RWPE1 (cell line): ENCODE results near the gene DAND5.

ENCODE experiments used
- CTCF ChIA-PET: fragments of 350-600 bp; sonication (Branson Sonifier 250); formaldehyde crosslinking; extraction: SDS; loops from one replicate; lab custom pipeline; 2021; lab: Yijun Ruan, JAX
- POLR2A ChIA-PET: fragments of 400-600 bp; formaldehyde crosslinking; extraction: SDS; loops from one replicate; lab custom pipeline; 2020; ENCODE audit warnings: antibody characterized with exemption; ENCODE audit not compliant: low non-redundant PET; lab: Yijun Ruan, JAX
- DNase-seq: peaks from one replicate; pipeline ENCODE4 v3.0.0; 2012; ENCODE audit warnings: low spot score
- H3K27ac ChIP-seq: fragments of 450-650 bp; 2 replicates; pipeline ENCODE4 v1.5.1; 2017
- TF ChIP-seq, protein P1 (sequence below): fragments of 450-650 bp; conservative IDR thresholded peaks from 2 replicates; pipeline ENCODE4 v1.5.1; 2017; ENCODE audit warnings: low read depth, mild to moderate bottlenecking

The DAND5 gene

DNA sequence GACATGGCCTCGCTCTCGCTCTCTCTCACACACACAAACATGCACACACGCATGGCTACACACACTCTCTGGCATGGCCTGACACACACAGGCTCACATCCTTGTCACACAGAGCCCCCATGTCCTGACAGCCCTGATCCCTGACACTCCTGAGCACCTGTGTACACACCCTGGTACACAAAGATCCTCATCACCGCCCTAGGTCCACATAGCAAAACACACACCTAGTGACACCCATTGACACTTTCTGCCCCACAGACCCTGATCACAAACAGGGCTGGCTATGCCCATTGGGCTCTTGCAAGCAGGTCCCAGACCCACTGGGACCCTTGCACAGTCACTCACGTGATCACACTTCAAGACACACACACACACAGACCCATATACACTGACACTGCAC is 21.9 kb downstream of the DAND5 start:
- TF ChIP-seq, protein P1, sequence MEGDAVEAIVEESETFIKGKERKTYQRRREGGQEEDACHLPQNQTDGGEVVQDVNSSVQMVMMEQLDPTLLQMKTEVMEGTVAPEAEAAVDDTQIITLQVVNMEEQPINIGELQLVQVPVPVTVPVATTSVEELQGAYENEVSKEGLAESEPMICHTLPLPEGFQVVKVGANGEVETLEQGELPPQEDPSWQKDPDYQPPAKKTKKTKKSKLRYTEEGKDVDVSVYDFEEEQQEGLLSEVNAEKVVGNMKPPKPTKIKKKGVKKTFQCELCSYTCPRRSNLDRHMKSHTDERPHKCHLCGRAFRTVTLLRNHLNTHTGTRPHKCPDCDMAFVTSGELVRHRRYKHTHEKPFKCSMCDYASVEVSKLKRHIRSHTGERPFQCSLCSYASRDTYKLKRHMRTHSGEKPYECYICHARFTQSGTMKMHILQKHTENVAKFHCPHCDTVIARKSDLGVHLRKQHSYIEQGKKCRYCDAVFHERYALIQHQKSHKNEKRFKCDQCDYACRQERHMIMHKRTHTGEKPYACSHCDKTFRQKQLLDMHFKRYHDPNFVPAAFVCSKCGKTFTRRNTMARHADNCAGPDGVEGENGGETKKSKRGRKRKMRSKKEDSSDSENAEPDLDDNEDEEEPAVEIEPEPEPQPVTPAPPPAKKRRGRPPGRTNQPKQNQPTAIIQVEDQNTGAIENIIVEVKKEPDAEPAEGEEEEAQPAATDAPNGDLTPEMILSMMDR, result no peak
- ChIA-PET CTCF (no interaction called here), POLR2A (no interaction called here)
- H3K27ac ChIP-seq, result peak overlapping the region; percentile 23
- no peak for DNase-seq

DNA sequence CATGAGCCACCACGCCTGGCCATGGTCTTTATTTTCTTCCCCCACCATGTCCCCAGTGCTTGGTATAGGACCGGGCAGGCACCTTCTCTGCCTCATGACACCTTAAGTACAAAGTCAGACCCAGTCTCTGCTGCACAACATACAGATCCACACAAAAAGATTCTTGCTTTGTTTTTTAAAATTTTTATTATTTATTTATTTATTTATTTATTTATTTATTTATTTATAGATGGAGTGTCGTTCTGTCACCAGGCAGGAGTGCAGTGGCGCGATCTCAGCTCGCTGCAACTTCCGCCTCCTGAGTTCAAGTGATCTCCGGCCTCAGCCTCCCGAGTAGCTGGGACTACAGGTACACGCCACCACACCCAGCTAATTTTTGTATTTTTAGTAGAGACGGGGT is 23.4 kb downstream of the DAND5 start:
- TF ChIP-seq, protein P1, result no peak
- ChIA-PET CTCF (interaction anchor here (0.6 kb wide), 2 partner anchors 16 to 71 kb away, joined by 4 to 5 read pairs; no protein-coding TSS in a partner anchor), POLR2A (no interaction called here)
- H3K27ac ChIP-seq, result peak overlapping the region; percentile 98
- DNase-seq, result no peak

DNA sequence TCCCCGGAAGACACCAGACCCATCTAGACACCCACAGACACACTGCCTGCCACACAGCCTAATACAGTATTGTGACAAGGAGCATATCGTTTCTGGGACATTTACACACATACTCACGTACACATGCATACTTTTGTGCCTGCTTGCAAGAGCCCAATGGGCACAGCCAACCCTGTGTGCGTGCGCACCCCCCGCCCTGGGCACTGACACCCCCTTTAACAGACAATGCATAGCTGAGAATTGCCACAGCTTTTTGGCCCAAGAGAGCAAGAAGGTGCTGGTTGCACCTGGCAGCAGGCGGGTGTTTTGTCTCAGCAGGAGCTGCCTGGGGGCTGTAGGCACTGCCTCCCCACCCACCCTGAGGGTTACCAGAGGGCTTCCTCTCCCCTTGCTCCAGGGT is 24.2 kb downstream of the DAND5 start:
- ChIA-PET POLR2A (no interaction called here), CTCF (no interaction called here)

DNA sequence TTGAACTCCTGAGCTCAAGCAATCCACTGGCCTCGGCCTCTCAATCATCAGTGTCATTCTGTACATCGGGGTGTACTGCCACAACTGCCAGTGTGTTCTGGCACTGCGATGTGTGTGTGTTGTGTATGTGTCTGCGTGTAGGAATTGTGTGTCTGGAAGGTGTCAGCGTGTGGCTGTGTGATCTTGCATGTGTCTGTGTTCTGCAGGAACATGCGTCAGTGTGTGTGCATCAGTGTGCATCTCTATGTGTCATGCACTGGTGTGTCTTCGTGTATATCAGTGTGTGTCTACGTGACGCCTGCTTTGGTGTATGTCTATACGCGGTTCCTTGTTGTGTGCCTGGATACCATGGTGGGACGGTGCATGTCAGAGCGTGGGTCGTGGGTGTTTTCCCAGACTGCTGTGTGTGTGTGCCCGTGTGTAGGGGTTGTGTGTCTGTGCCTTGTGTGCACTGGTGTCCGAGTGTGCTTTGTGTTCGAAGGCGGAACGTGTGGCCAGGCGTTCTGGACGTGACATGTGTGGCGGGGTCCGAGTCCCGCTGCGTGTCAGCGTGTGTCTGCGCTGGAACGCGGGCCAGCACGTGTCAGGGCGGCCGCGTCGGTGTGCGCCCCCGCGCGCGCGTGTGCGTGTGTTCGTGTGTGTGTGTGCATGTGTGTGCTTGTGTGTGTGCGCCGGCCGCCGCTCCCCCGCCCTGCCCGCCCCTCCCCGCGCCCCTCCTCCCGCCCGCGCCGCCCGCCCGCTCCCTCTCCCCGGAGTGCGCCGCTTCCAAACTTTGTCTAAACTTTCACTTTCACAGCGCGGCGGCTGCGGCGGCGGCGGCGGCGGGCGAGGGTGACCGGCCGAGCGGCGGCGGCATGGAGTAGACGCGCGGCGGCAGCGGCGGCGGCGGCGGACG is 25.6 kb downstream of the DAND5 start, which contains the start of gene NFIX:
NFIX (plus strand) TSS at position 775 of the 895 bp plus-strand sequence. CDS start 363 bp downstream, outside the sequence.
- TF ChIP-seq, protein P1, result no peak
- no peak for DNase-seq
- H3K27ac ChIP-seq, result peak within 1 kb of the TSS; percentile 98
- ChIA-PET POLR2A (interaction anchor here (0.6 kb wide), 1 partner anchor 14 kb away, joined by 4 read pairs; no protein-coding TSS in a partner anchor), CTCF (interaction anchor here (0.8 to 1.2 kb wide), 2 partner anchors 17 to 66 kb away, joined by 3 read pairs; no protein-coding TSS in a partner anchor)

More for the DNA sequence above, 24.2 kb downstream of the DAND5 start:
- no peak for DNase-seq
- H3K27ac ChIP-seq, result peak overlapping the region; percentile 98
- TF ChIP-seq, protein P1, result no peak

DNA sequence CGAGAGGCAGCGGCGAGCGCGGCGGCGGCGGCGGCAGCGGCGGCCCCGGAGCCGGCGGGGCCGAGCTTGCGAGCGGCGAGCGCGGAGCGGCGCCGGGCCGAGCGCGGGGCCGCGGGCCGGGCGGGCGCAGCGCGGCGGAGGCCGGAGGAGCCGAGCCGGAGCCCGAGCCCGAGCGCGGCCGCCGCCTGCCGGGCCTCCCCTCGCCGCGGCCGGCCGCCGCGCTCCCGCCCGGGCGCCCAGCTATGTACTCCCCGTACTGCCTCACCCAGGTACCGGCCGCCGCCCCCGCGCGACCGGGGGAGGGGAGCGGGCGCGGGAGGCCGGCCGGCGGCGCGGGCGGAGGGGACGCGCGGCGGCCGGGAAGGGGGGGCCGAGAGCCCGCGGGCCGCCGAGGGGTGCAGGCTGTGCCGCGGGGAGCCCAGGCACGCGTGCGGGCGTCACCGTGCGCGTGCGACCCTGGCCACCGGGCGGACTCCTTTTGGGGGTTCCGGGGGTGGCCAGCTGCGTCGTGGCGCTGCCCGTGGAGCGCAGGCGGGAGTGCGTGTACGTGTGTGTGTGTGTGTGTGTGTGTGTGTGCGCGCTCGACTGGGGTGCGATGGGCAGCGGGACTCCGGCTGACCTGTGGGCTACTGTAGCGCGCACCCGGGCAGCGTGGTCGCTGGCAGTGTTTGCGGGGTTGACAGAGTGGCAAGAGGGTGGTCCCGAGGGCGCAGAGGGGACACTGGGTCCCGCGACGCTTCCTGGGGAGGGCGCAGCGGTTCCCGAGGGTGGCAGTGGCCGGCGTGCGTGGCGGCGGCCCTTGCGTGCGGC is 26.4 kb downstream of the DAND5 start:
- no peak for DNase-seq
- H3K27ac ChIP-seq, result peak overlapping the region; percentile 98
- CTCF ChIA-PET, result interaction anchor here (0.6 kb wide), 1 partner anchor 12 kb away, joined by 3 read pairs; no protein-coding TSS in a partner anchor
- TF ChIP-seq, protein P1, result no peak
- POLR2A ChIA-PET, result interaction anchor here (1.1 kb wide), 1 partner anchor 11 kb away, joined by 6 read pairs; no protein-coding TSS in a partner anchor
